ENCODE results near the gene SMC3. TPM values are rescaled to one million over a fixed set of nuclear protein-coding genes. Genes with fewer than 3 reads are reported as not detected.
"Not testable (repeated sequence)": the region's sequence is repeated elsewhere in the genome, so short reads cannot be mapped to it uniquely, and the experiment has no call there.

SMC3 gene
- total and polyA plus RNA-seq, 10 donors, result 10.4 to 41.2 (median 33.8) TPM

DNA sequence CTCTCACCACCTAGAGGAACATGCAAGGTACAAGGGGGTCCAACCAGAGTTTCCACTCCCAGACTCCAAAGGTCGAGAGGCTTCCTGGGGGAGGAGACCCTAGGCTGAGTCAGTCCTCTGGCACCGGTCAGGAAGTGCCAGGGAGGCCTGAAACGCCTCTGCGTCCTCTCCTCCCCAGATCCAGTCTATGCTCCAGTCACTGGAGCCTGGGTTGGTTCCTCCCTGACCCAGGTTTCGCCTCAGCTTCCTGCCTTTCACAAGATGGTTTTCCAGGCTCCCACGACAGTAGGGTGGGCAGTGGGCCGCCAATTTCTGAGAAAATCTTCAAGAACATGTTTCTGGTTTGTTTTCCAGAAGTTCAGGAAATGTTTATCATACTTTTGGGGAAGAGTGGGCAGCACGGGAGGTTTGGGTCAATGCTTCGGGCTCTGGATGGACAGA lies 39.7 kb upstream of the SMC3 start:
- H3K9me3 ChIP-seq, result no peaks in the 10 kb centered on the region
- no peak overlapping the region for H3K4me3 ChIP-seq
- TF ChIP-seq, protein P1, sequence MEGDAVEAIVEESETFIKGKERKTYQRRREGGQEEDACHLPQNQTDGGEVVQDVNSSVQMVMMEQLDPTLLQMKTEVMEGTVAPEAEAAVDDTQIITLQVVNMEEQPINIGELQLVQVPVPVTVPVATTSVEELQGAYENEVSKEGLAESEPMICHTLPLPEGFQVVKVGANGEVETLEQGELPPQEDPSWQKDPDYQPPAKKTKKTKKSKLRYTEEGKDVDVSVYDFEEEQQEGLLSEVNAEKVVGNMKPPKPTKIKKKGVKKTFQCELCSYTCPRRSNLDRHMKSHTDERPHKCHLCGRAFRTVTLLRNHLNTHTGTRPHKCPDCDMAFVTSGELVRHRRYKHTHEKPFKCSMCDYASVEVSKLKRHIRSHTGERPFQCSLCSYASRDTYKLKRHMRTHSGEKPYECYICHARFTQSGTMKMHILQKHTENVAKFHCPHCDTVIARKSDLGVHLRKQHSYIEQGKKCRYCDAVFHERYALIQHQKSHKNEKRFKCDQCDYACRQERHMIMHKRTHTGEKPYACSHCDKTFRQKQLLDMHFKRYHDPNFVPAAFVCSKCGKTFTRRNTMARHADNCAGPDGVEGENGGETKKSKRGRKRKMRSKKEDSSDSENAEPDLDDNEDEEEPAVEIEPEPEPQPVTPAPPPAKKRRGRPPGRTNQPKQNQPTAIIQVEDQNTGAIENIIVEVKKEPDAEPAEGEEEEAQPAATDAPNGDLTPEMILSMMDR (IDR thresholded peaks at IDR 0.05 in 8 of 11, conservative IDR thresholded peaks at IDR 0.05 in 3 of 11), result no peak
- TF ChIP-seq POLR2A (IDR thresholded peaks at IDR 0.05) (no peak), POLR2AphosphoS5 (IDR thresholded peaks at IDR 0.05) (peak; percentile 33 to 57 (median 51))
- intact Hi-C loops (cut with DNase I; ENCODE audit: low total_unique reads), result no loop called here
- DNase-seq, result no peak
- peak overlapping the region in 7 of 8 donors; percentile 5 to 66 (median 49) for H3K27ac ChIP-seq
- peaks cover 0 to 15% (median 0%) of the 10 kb centered on the region in 7 donors for H3K27me3 ChIP-seq (replicated peaks in 1 of 7)
- 66 to 82% (median 69%) methylated on average over 9 of the region's 9 CpGs for WGBS, 5 donors
- H3K36me3 ChIP-seq, result no peaks in the 10 kb centered on the region
- H3K4me1 ChIP-seq, result peaks cover 5 to 43% (median 25%) of the 10 kb centered on the region in 6 donors

DNA sequence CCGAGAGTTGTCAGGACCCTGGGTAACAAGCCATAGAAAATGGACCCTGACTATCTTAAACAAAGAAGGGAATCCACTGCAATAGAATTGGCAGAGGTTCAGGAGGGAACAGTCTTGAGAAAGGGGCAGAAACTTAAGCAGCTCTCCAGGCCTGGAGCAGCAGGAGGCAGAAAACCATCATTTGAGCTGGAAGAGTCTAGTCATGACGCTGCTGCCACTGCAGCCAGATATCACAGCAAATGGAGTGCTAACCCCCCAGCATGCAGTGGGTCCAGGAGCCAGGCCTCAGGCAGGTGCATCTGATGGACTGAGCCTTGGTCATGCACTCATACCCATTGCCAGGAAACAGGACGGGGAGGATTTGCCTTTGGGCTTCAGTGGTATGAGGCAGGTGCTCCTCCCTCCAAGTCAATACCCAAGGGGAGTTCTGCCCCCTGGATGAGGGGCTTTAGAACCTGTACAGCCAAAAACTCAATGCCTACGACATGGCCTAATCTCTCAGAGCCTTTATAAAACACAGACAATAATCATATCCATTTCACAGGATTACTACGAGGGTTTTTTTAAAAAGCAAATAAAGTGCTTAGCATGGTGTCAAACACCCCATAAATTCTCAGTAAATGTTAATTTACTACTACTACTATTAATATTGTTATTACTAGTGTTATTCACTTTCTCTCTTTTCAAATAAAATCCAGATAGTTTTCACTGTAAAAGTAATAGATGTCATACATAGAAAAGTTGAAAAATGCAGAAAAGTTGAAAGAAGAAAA lies 39.1 kb upstream of the SMC3 start:
- no peak for TF ChIP-seq POLR2A (IDR thresholded peaks at IDR 0.05)
- no peak for TF ChIP-seq POLR2AphosphoS5 (IDR thresholded peaks at IDR 0.05)
- TF ChIP-seq, protein P1 (IDR thresholded peaks at IDR 0.05 in 8 of 11, conservative IDR thresholded peaks at IDR 0.05 in 3 of 11), result no peak
- H3K4me1 ChIP-seq, result peaks cover 5 to 42% (median 25%) of the 10 kb centered on the region in 6 donors
- intact Hi-C loops (cut with DNase I; ENCODE audit: low total_unique reads), result no loop called here
- 64 to 77% (median 75%) methylated on average over 5 of the region's 5 CpGs for WGBS, 5 donors
- H3K9me3 ChIP-seq, result no peaks in the 10 kb centered on the region
- no peaks in the 10 kb centered on the region for H3K36me3 ChIP-seq
- H3K27ac ChIP-seq, result peak overlapping the region in 6 of 8 donors; percentile 1 to 66 (median 52)
- no peak overlapping the region for H3K4me3 ChIP-seq
- H3K27me3 ChIP-seq (replicated peaks in 1 of 7), result peaks cover 0 to 15% (median 0%) of the 10 kb centered on the region in 7 donors
- DNase-seq, result no peak

DNA sequence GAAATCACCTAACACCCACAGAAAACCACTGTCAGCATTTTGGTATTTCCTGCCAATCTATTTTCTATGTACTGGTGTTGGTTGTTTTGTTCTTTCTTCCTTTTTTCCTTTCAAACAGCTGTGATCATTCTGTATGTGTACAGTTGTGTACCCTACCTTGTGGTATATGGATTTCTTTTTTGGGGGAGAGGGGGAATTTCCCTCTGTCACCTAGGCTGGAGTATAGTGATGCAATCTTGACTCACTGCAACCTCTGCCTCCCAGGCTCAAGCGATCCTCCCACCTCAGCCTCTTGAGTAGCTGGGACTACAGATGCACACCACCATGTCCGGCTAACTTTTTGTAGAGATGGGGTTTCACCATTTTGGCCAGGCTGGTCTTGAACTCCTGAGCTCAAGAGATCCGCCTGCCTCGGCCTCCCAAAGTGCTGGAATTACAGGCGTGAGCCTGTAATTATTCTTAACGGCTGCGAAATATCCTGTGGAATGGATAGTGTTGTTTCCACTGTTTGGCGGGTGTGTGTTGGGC lies 38.4 kb upstream of the SMC3 start:
- H3K27me3 ChIP-seq (replicated peaks in 1 of 7), result peaks cover 0 to 15% (median 0%) of the 10 kb centered on the region in 7 donors
- peak overlapping the region in 5 of 8 donors; percentile 36 to 66 (median 55) for H3K27ac ChIP-seq
- intact Hi-C loops (cut with DNase I; ENCODE audit: low total_unique reads); H3K4me3 ChIP-seq; H3K36me3 ChIP-seq; DNase-seq; H3K9me3 ChIP-seq: not testable (repeated sequence)
- 77 to 79% (median 77%) methylated on average over 8 of the region's 8 CpGs for WGBS, 5 donors
- peaks cover 5 to 42% (median 25%) of the 10 kb centered on the region in 6 donors for H3K4me1 ChIP-seq

DNA sequence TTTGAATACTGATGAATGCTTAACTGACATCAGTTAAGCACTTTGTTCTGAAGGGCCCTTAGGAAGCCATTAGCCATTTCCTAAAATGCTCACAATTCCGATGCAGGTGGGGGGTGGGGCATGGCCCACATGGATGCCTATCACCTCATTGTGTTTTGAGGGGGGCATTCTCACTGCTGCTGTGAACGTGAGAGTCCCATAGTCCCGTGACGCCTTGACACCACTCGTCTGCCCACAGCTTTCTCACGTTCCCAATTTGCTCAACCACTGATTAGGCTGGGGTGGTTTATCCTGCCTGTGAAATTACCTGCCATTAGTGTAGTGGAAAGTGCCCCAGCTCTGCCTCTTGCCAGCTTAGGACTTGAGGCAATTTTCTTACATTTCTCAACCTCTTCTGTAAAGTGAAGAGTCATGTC lies 37.9 kb upstream of the SMC3 start:
- WGBS, 5 donors, result 55 to 61% (median 57%) methylated on average over 6 of the region's 6 CpGs
- Histone ChIP-seq H3K9me3 (no peaks in the 10 kb centered on the region), H3K4me1 (peaks cover 5 to 45% (median 26%) of the 10 kb centered on the region in 6 donors), H3K4me3 (peak overlapping the region in 1 of 8 donors; percentile 53), H3K36me3 (no peaks in the 10 kb centered on the region), H3K27ac (peak overlapping the region in 6 of 8 donors; percentile 3 to 66 (median 57)), H3K27me3 (replicated peaks in 1 of 7) (peaks cover 0 to 15% (median 0%) of the 10 kb centered on the region in 7 donors)
- intact Hi-C loops (cut with DNase I; ENCODE audit: low total_unique reads), result no loop called here
- TF ChIP-seq POLR2AphosphoS5 (IDR thresholded peaks at IDR 0.05) (no peak), POLR2A (IDR thresholded peaks at IDR 0.05) (no peak)
- TF ChIP-seq, protein P1 (IDR thresholded peaks at IDR 0.05 in 8 of 11, conservative IDR thresholded peaks at IDR 0.05 in 3 of 11), result no peak
- DNase-seq, result no peak

Measured in spleen (tissue), 11 donors.